Measurements from ENCODE around the gene LANCL2.
A peak's percentile ranks its signal among the peaks of the same experiment; 100 is the strongest.
"Not testable (repeated sequence)": the region's sequence is repeated elsewhere in the genome, so short reads cannot be mapped to it uniquely, and the experiment has no call there.

Gene LANCL2

DNA sequence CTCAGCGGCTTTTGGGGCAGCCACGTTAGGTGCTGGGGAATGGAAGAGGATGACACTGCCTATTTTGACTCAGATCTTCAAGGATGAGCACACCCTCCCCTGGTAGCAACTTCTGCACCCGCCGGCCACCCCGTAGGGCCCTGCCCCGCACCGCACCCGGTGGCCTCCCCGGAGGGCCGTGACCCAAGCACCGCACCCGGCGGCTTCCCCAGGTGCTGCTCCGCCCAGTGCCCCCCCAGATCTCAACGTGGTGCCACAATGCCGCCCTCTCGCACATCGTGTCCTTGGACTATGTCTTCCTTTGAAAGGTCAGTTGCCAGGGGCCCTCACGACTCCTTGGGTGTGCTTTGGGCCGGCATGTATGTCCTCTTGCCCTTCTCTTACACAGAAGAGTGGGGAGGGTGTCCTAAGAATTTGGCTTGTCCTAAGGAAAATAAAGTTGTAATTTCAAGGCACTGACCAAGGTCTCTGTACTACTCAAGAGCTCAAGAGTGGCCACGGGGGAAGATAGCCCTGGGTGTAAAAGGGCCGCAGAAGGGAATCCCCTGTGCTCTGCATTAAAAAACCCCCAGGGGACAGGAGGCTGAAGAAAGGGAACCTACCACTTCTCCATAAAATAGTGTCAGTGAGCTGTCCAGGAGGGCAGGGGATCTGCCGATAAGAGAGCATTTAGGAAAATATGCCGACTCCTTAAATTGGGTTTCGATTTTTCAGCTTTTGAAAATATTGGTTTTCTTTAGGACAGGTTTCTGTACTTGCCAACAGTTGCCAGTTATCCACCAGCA, 1.6 kb upstream of the LANCL2 start:
- DNase-seq, result no peak

DNA sequence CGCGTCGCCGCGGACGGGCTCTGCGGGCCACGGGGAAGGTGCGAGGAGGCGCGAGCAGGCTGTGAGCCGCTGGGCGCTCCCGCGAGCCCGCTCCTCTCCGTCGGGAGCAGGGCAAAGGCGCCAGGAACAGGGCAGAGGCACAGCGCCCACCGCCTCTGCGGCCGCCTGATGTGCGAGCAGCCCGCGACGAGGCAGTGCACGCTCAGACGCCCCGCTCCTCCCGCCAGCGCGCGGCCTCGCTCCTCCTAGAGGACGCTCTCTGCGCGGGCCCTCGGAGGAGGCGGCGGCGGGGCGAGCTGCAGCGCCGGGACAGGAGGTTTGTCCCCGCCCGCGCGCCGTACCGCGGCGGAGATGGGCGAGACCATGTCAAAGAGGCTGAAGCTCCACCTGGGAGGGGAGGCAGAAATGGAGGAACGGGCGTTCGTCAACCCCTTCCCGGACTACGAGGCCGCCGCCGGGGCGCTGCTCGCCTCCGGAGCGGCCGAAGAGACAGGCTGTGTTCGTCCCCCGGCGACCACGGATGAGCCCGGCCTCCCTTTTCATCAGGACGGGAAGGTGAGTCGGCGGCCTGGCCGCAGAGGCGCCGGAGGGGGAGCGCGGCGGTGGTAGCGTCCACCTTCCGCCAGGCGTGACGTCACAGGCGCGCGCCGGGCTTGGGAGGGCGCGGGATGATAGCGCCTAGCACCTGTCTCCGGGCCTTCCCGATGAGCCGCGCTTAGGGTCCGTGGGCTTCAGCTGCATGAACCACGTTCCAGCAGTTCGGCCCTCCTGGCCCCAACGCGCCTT, 731 bp downstream of the LANCL2 start:
- ATAC-seq (peak; percentile 90), DNase-seq (peak; percentile 95)

More for the DNA sequence above, 1.6 kb upstream of the LANCL2 start:
- no peak for ATAC-seq

DNA sequence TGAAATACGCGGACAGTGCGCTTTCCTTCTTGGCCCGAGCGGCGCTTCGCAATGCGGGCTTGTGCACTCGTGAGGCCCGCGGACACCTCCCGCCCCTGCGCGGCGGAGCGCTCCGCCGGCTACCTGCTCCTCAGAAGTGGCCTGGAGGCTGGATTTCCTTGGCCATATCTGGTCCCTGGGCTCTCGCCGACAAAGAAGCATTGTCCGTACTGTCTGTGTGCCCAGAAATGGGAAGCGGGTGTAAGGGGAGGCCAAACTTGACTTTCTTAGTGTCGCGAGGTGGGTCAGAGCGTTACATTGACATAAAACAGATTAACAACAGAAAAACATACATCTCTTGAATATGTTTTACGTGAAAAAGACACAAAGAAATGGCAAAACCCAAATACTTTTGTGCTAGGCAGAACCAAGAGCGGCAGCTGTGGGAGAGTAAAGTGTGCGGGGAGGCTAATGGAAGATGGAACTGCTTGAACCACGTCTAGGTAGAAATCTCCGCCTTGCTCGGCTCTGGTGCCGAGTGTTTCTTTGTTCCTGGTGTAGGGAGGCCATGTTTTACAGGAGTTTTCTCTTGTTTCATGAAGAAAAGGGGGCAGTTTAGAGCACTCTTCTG, 1.4 kb downstream of the LANCL2 start:
- ATAC-seq, result no peak
- DNase-seq, result peak; percentile 24

DNA sequence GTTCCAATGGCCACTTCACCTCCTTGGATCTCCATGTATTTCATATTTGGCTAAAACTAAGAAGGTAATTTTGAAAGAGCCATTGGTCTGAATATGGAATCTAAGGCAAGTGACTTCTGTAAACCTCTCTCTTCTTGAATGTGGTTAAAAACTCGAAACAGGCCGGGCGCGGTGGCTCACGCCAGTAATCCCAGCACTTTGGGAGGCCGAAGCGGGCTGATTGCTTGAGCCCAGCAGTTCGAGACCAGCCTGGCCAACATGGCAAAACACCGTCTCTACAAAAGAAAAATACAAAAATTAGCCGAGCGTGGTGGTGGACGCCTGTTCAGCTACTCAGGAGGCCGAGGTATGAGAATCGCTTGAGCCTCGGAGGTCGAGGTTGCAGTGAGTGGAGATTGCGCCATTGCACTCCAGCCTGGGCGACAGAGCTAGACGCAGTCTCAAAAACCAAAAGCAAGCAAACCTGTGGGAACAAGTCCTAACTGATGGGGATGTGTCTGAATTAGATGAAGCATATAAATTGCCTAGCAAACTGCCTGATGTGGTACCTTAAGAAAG, 2.2 kb downstream of the LANCL2 start:
- ATAC-seq (no peak), DNase-seq (no peak)

DNA sequence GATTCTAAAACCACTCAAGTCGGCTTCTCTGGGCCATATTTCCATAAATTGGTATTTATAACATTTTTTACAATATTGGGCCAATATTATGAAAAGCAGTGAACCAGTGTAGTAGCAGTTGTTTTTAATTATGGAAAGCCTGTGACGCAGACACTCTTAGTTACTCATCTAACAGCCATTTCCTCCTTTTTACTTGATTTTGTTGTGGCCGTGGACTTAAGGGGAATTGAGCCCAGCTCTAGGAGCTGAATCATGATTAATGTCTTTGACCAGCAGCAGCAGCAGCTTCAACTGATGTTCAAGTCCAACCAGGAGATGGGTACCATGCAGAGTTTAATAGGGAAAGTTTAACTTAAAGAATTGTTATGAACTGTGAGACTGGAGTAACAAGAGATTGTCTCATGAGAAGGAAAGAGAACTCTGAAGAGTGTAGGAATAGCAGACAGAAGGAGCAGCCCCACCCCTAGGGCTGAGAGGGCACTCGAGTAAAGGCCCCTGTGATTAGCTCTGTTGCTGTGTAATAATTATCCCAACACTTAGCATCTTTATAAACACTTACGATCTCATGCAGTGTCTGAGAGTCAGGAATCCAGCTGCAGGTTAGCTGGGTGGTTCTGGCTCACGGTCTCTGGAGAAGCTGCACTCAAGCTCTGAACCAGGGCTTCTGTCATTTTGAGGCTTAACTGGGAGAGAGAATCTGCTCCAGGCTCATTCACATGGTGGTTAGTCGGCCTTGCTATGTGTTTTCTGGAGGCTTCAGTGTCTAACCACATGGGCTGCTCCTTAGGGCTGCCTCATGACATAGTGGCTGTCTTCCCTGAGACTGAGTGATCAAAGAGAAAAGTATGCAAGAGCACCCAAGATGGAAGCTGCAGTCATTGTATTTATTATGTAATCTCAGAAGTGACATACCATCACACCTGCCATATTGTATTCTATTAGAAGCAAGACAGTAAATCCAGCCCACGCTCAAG, 4.6 kb downstream of the LANCL2 start:
- no peak for DNase-seq
- no peak for ATAC-seq

DNA sequence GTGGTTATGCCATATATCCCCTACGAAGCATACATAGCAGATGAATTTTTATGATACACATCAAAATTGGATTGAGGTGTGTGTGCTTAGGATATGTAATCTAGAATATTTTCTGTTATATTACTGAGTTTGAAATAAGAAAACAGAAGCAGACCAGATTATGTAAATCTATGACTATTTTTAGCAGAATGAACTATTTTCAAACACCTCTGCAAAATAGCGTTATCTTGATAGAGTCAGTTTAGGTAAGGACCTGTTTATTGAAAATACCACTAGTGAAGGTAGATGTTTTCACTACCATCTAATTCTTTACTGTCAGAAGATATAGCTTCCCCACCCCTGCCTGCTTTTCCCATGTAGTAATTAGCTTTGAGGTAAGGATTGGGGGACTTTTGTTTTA, 9.1 kb downstream of the LANCL2 start:
- no peak for ATAC-seq
- no peak for DNase-seq

DNA sequence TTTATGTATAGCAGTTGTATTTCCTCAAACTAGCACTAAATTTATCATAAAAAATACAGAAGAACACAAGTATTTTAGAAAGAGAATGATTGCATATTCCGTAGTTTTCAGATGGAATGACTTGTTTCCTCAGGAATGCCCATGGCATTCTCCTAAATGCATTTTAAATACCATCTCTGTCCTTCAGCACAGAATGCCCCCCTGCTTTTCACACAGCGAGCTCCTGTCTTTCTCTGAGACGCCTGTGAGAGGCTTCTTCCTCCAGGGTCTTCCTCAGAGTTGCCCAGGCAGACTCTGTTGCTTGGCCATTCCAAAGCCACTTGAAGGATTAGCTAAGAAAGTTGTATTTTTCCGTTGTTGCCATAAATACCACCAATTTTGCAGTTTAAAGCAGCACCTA, 10.1 kb downstream of the LANCL2 start:
- DNase-seq (no peak), ATAC-seq (no peak)

DNA sequence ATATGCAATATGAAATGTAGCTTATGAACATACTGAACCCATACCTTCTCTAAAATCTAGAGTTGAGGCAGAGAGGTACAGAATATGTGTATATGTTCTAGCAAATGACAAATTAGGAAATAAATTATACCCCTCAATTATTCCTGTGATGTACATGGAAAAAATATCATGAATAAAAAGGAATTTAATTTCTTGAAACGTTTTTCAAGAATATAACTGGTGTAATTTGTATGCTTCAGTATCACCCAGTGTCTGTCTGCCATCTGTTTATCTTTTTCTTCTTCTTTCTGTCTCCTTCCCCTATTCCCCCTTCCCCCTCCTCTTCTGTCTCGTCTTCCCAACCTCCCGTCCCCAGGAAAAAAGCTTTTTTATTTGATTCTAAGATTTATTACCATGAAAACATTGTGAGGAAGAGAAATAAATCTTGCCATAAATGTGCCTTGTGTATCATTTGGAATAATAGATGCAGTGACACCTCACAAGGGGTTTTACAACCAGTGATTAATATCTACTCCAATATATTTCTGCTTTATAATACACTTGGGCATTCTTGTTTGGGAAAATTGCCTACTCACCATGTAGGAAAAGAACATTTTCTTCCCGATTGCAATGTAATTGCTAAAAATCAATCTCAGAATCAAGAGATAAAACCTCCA, 12.2 kb downstream of the LANCL2 start:
- ATAC-seq, result no peak
- DNase-seq, result no peak

DNA sequence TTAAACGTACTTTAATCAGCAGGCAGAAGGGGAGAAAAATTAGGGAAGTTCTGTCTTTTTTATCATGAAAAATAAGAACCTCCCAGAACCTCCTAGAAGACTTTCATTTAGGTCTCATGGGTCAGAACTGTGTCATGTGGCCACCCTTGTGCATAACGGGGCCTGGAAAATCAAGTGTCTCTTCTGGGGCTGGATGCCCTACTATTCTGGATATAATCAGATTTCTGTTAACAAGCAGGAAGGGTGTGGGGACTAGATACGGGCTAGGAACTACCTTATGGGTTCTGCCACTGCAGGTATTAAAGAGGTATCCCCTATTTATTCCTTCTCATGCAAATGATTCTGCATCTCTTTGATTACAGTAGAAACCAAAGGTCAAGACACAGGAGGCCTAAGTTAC, 14.1 kb downstream of the LANCL2 start:
- ATAC-seq (no peak), DNase-seq (no peak)

DNA sequence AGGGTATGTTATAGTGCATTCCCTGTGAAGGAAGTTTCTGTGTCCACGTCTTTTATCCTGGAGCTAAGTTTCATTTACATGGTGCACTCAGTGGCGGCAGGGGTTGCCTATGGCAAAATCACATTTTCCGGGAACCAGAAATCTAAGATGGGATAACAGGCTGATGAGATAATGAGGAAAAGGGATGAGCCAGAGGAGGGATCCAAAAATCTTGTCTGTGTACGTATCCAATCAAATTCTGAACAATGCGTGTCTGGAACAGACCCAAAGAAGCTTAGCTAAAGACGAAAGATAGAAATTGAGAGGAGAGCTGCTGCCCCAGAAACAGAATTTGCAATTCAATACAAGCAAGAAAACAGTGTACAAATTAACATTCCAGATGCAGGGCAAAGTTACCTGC, 16.1 kb downstream of the LANCL2 start:
- DNase-seq, result no peak
- no peak for ATAC-seq

DNA sequence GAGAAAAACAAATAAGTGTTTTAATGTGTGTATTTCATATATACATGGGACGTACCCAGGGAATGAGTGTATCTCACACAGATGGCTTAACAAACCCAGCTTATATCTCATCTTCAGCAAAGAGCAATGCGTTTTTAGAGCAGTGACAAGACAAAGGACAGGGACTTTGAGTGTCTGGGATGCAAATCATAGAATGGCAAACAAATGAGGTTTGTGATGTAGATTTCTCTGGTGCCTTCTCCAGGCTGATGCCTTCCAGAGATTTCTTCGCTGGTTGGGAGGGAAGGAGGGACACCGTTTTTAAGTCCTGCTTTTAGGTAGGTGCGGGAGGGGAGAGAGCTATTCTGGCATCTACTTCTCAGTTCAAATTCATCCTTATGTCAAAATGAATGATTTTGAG, 16.6 kb downstream of the LANCL2 start:
- ATAC-seq (no peak), DNase-seq (no peak)

DNA sequence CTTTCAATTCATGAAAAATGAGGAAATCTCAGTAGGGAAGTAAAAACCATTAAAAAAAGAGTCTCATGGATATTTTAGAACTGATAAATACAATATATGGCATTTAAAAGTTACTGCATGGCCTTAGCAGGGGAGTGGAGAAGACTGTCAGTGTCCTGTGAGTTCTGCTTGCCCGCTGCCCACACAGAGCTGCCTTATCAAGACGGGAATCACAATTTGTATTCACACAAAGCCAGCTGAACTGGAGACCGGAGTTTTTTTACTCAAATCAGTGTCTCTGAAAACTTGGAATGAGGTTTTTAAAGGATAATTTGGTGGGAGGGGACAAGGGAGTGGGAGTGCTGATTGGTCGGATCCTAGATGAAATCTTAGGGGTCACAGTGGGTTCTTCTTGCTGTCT, 17.1 kb downstream of the LANCL2 start:
- ATAC-seq (no peak), DNase-seq (no peak)

DNA sequence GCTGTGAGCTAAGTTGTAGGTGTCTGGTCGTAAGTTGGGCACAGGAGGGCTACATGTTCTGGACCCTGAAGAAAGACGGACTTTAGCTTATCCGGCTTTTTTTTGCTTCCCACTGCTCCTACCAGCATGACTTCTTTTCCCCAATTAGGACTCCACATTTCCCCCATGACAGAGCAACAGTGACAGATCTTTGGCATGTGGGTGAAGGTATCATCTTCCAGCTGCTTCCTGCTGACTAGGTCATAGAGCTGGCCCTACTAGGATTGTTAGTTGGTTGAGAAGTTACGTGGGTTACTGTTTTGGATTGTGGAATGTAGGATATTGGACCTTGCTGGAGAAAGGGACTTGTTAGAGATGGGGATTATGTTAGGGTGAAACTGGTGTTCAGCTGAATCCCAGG, 21.4 kb downstream of the LANCL2 start:
- DNase-seq (no peak), ATAC-seq (no peak)

DNA sequence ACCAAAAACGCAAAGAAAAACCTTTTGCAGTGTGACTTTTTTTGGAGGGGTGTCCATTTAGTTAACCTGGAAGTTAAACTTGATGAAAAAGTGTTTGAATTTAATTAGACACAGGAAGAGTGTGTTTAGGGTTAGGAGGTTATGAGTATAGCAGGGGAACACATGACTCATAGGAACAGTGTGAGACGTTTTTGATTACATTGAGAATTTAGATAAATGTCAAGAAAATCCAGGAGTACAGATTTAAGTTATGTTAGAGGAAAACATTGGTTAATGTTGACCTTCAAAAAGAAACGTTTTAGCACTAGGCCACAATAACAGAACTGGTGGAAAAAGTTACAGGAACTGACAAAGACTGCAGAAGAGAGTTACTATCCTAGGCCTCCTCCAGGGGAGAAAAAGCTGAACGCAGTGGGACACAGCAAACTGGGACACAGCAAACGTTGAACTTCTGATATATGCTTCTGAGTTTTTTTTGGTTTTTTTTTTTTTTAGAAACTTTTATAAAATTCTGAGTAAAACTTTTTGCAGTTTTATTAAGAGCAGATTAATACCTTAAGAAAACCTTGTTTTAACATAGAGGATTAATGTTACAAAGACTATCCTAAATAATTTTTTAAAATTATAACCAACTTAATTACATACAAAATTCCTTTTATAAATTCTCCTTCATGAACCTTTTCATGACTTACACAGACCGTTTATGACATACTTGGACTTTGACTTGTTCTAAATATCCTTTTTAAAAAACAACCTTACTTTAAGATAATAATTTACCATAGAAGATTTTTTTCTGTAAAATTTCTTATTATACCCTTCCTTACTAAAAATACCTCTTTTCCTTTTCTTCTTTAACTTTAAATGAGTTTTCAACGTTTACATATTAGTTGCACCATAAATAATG, 22.2 kb downstream of the LANCL2 start:
- DNase-seq (no peak), ATAC-seq (peak; percentile 86)

DNA sequence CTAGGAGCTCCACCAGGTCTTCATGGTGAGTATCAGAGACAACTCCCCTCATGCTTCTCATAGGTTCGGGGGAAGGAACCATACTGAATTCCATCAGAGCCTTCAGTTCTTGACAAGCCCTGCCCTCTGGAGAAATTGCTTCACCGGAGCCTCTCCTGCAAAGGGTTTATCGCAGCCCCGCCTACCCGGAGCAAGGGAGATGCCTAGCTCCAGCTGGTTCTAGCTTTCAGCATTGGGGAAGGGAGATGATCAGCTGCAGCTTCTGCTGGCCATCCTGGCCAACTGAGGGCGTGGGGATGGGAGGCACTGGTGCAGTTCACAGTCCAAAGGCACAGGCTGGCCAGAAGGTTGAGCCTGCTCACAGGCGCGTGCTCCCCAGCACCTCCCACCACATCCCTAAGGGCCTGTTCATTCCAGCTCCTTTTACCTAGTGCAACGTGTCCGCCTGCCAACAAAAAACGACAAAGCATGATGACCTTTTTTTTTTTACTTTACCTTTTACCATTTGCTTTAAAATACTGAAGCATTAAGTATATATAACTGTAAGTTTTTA, 31.2 kb downstream of the LANCL2 start:
- DNase-seq, result no peak
- ATAC-seq, result no peak

DNA sequence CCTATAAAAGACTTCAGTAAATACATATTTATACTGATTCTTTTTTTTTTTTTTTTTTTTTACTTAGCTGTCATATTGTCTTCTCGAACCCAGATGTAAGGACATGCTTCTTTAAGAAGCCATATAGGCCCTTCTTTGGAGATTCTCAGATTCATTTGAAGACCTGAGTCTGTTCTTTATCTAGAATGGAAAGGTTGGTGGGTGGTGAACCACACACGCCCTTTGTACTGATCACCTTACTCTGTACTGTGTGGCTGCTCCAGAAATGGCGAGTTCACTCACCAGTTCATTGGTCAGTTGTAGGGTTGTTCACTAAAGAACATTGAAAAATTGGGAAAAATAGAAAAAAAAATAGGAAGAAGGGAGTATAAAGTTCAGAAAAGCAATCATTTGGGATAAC, 32.5 kb downstream of the LANCL2 start:
- ATAC-seq, result peak; percentile 63
- no peak for DNase-seq

DNA sequence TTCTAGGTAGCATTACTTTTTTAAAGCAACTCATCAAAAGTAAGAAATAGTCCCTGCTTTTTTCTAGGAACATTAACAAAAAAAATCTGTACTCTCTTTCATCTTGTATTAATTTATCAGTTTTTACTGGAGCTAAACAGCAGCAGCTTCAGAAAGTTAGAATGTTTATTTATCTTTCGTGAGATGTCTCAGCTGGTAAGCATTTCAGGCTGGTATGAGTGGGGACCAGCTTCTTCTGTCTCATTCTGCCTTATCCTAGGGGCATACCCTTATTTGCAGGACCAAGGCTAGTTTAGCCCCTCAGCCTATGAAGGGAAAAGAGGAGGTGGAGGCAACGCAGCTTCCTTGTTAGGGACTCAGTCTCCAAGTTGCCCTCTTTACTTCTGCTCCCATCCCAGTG, 35.1 kb downstream of the LANCL2 start:
- no peak for DNase-seq
- no peak for ATAC-seq

DNA sequence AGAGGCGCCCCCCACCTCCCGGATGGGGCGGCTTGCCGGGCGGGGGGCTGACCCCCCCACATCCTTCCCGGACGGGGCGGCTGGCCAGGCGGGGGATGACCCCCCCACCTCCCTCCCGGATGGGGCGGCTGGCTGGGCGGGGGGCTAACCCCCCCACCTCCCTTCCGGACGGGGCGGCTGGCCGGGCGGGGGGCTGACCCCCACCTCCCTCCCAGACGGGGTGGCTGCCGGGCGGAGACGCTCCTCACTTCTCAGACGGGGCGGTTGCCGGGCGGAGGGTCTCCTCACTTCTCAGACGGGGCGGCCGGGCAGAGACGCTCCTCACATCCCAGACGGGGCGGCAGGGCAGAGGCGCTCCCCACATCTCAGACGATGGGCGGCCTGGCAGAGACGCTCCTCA, 37.4 kb downstream of the LANCL2 start:
- ATAC-seq, DNase-seq: not testable (repeated sequence)

DNA sequence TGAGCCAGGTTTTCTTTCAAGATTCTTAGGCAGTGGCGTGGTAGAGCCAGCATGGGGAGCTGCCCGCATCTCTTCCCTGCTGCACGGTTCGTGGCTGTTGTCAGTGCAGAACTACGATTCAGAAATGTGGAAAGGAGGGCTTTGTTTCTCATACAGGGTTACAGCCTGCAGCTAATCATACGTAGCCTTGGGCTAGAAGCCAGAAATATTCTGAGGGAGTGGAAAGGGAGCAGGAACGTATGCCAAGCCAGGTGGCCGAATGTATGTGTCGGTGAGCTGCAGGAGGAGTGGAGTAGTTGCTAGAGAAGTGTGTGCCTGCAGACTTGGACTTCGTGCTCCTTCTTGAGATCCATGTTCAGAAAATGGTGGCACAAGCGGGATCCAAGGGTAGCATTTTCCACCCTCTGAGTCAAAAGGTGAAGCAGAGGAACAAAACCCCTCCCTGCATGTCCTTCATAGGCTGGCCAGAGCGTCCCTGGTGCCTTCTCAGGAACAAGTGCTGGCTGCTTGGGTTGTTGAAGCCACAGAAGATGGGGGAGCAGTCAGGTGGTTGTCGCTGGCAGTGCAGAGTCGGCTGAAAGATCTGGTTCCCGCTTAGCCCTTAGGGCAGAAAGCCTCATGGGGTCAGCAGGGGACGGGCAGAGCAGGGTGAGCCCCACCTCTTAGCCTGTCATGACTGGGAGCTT, 40.9 kb downstream of the LANCL2 start:
- no peak for DNase-seq

More for the DNA sequence above, 40.9 kb downstream of the LANCL2 start:
- no peak for ATAC-seq
